ENCODE results near the gene TBC1D2B. TPM values are rescaled to one million over a fixed set of nuclear protein-coding genes. Genes with fewer than 3 reads are reported as not detected.
A peak's percentile ranks its signal among the peaks of the same experiment; 100 is the strongest.
"Not testable (repeated sequence)": the region's sequence is repeated elsewhere in the genome, so short reads cannot be mapped to it uniquely, and the experiment has no call there.

TBC1D2B gene
- total RNA-seq, 1 donor from 2014 or later: 69.3 TPM

GRCh38 chr15:77995537-77995918 is 82.0 kb downstream of the TBC1D2B start:
- not testable (repeated sequence) for H3K27me3 Mint-ChIP-seq (ENCODE audit: unreplicated experiment); H3K4me3 Mint-ChIP-seq (ENCODE audit: unreplicated experiment); H3K9me3 Mint-ChIP-seq (ENCODE audit: unreplicated experiment); DNase-seq (ENCODE audit: extremely low spot score, unreplicated experiment)
- Mint-ChIP-seq H3K4me1 (ENCODE audit: unreplicated experiment) (peaks cover 64% of the 10 kb centered on the region), H3K36me3 (ENCODE audit: unreplicated experiment) (peaks cover 18% of the 10 kb centered on the region), H3K27ac (ENCODE audit: unreplicated experiment) (peak overlapping the region; percentile 86)

- peak overlapping the region; percentile 86 for H3K27ac Mint-ChIP-seq (ENCODE audit: unreplicated experiment)
- peak; percentile 43 for TF ChIP-seq CTCF (IDR thresholded peaks at IDR 0.05)
- H3K9me3 Mint-ChIP-seq (ENCODE audit: unreplicated experiment); H3K4me3 Mint-ChIP-seq (ENCODE audit: unreplicated experiment); DNase-seq (ENCODE audit: extremely low spot score, unreplicated experiment); H3K27me3 Mint-ChIP-seq (ENCODE audit: unreplicated experiment): not testable (repeated sequence)
- peaks cover 67% of the 10 kb centered on the region for H3K4me1 Mint-ChIP-seq (ENCODE audit: unreplicated experiment)
- peaks cover 14% of the 10 kb centered on the region for H3K36me3 Mint-ChIP-seq (ENCODE audit: unreplicated experiment)
Observed at GRCh38 chr15:77994893-77995536, 82.5 kb downstream of the TBC1D2B start.

- H3K9me3 Mint-ChIP-seq (ENCODE audit: unreplicated experiment); H3K27me3 Mint-ChIP-seq (ENCODE audit: unreplicated experiment): not testable (repeated sequence)
- Mint-ChIP-seq H3K4me3 (ENCODE audit: unreplicated experiment) (peak overlapping the region; percentile 47), H3K4me1 (ENCODE audit: unreplicated experiment) (peaks cover 69% of the 10 kb centered on the region), H3K27ac (ENCODE audit: unreplicated experiment) (peak overlapping the region; percentile 98), H3K36me3 (ENCODE audit: unreplicated experiment) (peaks cover 14% of the 10 kb centered on the region)
- peak; percentile 10 for TF ChIP-seq CTCF (IDR thresholded peaks at IDR 0.05)
- DNase-seq (ENCODE audit: extremely low spot score, unreplicated experiment): peak; percentile 98
Observed at GRCh38 chr15:77993970-77994693, 83.4 kb downstream of the TBC1D2B start.

GRCh38 chr15:77993374-77993911 is 84.1 kb downstream of the TBC1D2B start:
- no peaks in the 10 kb centered on the region for H3K9me3 Mint-ChIP-seq (ENCODE audit: unreplicated experiment)
- peak overlapping the region; percentile 35 for H3K4me3 Mint-ChIP-seq (ENCODE audit: unreplicated experiment)
- no peak for DNase-seq (ENCODE audit: extremely low spot score, unreplicated experiment)
- no peak for TF ChIP-seq CTCF (IDR thresholded peaks at IDR 0.05)
- H3K27ac Mint-ChIP-seq (ENCODE audit: unreplicated experiment): peak overlapping the region; percentile 98
- H3K36me3 Mint-ChIP-seq (ENCODE audit: unreplicated experiment): peaks cover 9% of the 10 kb centered on the region
- H3K27me3 Mint-ChIP-seq (ENCODE audit: unreplicated experiment): no peaks in the 10 kb centered on the region
- peaks cover 73% of the 10 kb centered on the region for H3K4me1 Mint-ChIP-seq (ENCODE audit: unreplicated experiment)

- peak overlapping the region; percentile 98 for H3K27ac Mint-ChIP-seq (ENCODE audit: unreplicated experiment)
- peaks cover 78% of the 10 kb centered on the region for H3K4me1 Mint-ChIP-seq (ENCODE audit: unreplicated experiment)
- H3K4me3 Mint-ChIP-seq (ENCODE audit: unreplicated experiment): no peak overlapping the region
- no peaks in the 10 kb centered on the region for H3K9me3 Mint-ChIP-seq (ENCODE audit: unreplicated experiment)
- TF ChIP-seq CTCF (IDR thresholded peaks at IDR 0.05): no peak
- H3K36me3 Mint-ChIP-seq (ENCODE audit: unreplicated experiment): peaks cover 4% of the 10 kb centered on the region
- no peak for DNase-seq (ENCODE audit: extremely low spot score, unreplicated experiment)
- no peaks in the 10 kb centered on the region for H3K27me3 Mint-ChIP-seq (ENCODE audit: unreplicated experiment)
Observed at GRCh38 chr15:77992356-77993222, 84.9 kb downstream of the TBC1D2B start.

- H3K36me3 Mint-ChIP-seq (ENCODE audit: unreplicated experiment); H3K9me3 Mint-ChIP-seq (ENCODE audit: unreplicated experiment); H3K27me3 Mint-ChIP-seq (ENCODE audit: unreplicated experiment); DNase-seq (ENCODE audit: extremely low spot score, unreplicated experiment): not testable (repeated sequence)
- peak overlapping the region; percentile 36 for H3K4me3 Mint-ChIP-seq (ENCODE audit: unreplicated experiment)
- peaks cover 72% of the 10 kb centered on the region for H3K4me1 Mint-ChIP-seq (ENCODE audit: unreplicated experiment)
- peak overlapping the region; percentile 78 for H3K27ac Mint-ChIP-seq (ENCODE audit: unreplicated experiment)
Observed at GRCh38 chr15:77991658-77992201, 85.8 kb downstream of the TBC1D2B start.
